ENCODE results near the gene SHH.

The SHH gene

DNA sequence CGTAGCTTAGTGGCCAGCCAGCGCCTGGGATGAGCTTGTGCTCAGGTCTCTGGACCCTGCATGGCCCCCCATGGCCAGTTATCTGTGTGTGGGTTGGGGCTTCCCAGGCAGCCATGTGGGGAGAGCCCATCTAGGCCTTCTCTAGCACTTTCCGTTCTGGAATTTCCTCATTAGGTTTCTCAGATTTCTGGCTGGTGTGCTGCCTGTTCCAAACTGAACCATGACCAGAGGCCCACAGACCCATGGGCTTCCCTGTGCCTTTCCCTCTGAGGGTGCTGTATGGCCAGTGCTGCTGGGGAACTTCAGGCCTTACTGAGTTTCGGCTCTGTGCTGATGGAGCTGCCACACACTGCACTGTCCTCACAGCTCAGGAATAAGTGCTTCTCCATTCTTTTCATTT lies 50.2 kb downstream of the SHH start:
- DNase-seq: no peak

DNA sequence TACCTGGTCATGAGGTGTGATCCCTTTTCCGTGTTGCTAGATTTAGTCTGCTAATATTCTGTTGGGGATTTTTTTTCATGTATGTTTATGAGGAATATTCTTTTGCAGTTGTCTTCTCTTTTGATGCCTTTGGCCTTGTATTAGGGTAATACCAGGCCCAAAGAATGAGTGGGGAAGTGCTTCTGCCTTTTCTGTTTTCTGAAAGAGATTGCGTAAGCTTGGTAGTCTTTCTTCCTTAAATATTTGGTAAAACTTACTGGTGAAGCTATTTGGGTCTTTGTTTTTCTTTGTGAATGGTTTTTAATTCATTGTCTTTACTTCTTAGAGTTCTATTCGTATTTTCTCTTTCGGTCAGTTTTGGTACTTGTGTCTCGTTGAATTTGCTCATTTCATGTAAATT lies 51.1 kb downstream of the SHH start:
- DNase-seq: no peak

DNA sequence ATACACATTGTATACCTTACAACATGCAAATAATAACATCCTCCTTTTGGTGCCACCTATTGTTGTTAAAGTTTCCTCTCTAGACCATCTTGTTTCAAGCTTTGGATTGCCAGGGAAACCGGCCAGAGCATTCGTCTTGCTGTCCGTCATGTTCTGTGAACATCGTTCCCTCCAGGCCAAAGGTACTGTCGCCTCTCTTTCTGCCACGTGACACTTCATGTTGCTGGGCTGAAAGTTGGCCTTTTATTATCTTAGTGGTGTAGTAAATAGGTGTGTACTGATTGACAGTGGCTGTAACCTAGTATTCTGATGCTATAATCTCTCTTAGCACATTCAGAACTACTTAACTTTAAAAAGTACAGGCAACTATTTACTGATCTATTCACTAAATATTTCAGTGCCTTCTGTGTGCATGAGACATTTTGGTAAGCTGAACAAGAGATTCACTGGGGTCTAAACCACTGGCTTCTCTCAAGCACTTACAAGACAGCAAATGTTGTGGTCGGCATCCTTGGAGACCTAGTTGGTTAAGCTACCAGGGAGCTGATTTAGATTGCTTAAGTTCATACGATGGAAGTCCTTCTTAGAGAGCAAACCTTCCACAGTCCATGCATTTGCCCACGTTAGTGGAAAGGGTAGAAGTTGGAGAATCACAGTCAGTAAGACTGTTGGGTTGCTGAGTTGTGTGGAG lies 52.4 kb downstream of the SHH start:
- no peak for DNase-seq

DNA sequence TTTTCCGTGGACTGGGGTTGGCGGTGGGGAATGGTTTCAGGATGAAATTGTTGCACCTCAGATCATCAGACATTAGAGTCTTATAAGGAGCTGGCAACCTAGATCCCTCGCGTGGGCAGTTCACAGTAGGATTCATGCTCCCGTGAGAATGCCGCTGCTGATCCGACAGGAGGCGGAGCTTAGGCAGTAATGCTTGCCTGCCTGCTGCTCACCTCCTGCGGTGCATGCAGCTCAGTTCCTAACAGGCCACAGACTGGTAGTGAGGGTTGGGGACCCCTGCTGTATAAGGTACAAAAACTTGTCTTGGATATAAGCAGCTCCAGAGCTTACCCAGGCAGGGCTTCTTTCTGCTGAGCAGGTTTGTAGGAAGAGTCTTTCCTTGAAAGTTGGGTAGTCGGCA lies 53.9 kb downstream of the SHH start:
- no peak for DNase-seq

DNA sequence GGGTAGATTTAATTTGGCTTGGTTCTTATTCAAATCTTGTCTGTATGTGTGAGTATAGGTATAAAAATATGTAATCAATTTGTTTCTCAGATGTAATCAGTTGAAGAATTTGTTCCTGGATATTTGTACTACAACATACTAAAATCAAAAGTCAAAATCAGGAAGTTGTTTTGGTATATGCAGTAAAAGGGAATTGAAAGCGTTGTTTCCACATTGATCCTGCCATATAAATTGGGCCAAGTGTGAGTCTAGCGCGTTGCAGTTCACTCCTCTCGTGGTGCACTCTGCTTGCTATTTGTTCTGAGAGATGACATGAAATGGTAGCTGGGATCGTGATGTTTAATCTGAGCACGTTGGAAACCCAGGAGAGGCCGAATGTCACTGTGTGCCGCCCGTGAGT lies 55.9 kb downstream of the SHH start:
- DNase-seq: no peak

DNA sequence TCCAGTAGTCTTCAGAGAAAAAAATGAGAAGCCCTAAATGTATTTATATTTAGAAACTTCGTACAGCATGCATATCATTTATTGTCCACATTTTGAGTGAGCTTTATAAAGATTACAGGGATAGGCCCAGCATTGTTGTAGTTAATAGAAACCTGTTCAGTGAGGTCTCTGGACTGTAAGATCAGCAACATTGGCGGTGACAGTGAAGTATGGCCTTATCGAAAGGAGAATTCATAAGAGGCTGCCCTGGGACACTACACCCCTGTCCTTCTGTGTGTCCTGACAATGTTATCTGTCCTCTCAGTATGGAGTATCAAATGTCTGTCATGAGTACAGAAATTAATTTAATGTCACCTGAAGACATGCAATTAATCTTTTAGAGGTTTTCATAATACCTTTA lies 57.2 kb downstream of the SHH start:
- no peak for DNase-seq

DNA sequence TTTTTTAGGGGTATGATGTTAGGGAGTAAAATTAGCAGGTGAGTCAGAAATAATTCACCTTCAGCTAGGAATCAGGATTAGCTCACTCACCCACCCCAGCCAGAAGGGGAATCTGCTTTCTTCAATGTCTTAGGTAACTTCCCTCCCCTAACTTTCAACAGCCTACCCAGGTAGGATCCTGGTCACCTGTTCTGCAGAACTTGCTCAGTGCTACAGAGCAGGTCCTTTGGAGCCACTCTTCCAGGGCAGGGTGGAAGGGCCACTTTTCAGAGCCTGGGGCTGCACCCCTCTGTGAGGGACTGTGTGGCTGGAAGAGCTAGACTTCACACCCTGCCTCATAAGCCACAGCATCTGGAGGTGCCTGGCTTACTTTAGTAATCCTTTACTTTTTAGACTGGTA lies 58.1 kb downstream of the SHH start:
- no peak for DNase-seq

DNA sequence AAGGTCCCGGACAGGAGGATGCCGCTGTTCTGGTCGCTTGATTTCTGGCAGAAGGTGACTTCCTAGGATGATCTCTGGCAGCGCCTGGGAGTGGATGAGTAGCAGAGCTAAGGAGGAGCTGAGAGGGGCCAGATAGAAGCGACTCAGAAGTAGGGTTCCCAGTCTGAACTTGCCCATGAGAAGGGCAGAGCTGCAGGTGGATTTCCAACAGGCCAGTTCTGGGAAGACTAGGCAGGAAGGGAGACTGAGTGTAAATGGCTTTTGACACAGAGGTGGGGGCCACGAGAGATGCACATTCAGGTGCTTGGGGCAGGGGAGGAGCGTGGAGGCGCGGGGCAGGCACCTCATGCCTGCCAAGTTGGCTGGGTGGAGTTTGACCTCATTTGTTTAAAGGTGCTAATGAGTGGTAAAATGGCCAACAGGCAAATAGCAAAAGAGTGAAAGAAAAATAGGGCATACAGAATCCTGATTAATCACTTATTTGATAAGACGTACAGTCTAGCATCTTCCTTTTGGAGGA lies 58.8 kb downstream of the SHH start:
- no peak for DNase-seq

DNA sequence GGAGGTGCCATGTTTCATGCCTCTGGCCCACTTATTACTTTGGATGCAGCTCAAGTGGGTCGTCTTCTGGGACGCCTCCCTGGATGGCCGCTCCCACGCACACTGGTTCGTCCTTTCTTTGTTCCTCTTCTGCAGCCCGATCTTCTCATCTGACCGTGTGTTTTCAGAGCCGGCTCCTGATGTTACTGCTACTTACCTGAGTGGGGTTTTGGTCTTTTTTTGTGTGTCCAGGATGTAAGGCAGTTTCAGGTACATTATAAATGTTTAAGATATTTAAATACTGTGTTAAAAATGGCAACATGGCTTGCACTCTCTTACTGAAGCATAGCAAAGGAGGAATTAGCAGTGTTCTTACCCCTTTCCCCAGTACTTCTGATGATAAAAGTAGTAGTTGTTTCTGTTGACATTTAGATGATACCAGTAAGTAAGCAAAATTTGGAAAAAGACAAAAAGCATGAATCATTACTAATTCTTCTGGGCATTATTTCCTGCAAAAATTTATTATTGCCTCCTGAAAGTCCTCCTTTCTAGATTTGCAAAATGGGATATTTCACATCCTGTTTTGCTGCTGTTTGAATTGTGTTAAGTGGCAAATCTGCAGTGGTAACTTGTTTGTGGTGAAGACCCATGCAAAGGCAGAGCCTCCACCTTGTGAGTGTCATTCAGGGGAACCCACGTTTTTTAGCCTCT lies 59.4 kb downstream of the SHH start:
- no peak for DNase-seq

DNA sequence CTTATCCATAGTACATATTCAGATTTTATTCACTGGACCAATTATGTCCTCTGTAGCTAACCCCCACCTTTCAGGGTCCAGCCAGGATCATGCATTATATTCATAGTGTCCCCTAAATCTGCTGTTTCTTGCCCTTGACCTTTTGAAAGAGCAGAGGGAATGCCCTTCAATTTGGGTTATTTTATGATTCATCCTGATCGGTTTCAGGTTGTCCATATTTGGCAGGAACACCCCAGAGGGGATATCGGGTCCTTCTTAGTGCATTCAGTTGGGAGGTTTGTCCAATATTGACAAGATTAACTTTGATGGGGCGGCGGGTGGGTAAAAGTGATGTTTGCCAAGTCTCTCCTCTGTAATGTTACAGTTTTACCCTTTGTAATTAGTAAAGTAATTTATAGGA lies 60.9 kb downstream of the SHH start:
- no peak for DNase-seq

DNA sequence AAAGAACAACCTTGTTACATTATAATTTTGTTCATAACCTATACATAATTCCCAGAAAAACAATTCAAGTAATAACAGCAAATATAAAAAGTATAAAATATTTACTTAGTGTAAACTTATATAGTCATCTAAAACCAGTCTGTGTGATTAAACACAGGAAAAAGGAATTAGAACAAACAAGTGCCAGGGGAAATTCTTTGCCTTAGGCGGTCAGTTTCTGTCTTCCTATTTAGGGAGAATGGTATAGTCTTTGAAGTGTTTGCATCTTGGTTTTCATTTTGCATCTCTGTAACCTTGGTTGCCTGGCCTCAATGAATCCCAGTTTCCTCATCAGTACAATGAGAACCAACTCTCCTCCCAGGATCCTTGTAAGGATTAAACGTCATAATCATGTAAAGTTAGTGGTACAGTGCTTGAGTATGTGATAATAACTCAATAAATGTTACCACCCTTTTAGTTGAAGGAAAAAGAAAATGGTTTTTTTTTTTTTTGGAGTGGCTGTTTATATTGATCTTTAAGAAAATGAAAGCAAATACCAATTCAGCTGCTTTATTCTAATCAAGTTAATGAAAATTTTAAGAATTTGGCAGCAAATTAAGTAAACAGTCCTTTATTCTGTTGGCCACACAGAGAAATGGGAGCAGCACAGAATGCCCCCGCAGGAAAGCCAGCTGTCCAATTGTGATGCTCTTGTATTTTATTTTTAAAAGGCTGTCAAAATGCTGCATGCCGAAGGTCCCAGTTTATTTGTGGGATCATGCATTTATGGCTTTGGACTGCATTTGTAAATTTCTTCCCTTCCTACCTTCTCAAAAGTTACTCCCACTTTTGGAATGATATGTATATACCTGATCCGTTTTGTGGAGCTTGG lies 61.8 kb downstream of the SHH start:
- DNase-seq: no peak

Data from T-helper 9 cell (primary cell).